ENCODE data around the gene PRR11.

PRR11 gene

DNA sequence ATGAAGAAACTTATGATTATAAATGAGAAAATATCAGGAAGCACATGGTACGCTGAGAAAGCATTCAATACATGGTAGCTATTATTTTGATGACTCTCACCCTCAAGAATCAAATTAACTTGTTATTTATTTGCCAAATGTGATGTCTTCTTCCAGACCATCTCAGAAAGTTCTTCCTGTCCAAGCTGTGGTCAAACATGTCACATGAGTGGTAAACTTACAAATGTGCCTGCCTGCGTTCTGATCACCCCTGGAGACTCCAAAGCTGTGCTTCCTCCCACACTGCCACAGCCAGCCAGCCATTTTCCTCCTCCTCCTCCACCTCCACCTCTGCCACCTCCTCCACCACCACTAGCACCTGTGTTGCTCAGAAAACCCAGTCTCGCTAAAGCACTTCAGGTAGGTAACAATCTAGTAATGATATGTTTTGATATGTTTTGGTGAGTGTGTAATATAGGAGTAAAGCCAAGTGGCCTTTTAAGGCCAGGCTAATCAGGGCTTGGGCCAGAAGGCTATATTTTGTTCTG lies 37.9 kb downstream of the PRR11 start:
- DNase-seq (ENCODE audit: low spot score): no peak
- in situ Hi-C loops (cut with MboI; ENCODE audit: low pct_unique_long_range_greater_than_20kb, low sequenced_read_pairs, unreplicated experiment): no loop called here
- TF ChIP-seq, protein P1, sequence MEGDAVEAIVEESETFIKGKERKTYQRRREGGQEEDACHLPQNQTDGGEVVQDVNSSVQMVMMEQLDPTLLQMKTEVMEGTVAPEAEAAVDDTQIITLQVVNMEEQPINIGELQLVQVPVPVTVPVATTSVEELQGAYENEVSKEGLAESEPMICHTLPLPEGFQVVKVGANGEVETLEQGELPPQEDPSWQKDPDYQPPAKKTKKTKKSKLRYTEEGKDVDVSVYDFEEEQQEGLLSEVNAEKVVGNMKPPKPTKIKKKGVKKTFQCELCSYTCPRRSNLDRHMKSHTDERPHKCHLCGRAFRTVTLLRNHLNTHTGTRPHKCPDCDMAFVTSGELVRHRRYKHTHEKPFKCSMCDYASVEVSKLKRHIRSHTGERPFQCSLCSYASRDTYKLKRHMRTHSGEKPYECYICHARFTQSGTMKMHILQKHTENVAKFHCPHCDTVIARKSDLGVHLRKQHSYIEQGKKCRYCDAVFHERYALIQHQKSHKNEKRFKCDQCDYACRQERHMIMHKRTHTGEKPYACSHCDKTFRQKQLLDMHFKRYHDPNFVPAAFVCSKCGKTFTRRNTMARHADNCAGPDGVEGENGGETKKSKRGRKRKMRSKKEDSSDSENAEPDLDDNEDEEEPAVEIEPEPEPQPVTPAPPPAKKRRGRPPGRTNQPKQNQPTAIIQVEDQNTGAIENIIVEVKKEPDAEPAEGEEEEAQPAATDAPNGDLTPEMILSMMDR (IDR thresholded peaks at IDR 0.05; ENCODE audit: extremely low read depth, insufficient read depth, missing control alignments): no peak

DNA sequence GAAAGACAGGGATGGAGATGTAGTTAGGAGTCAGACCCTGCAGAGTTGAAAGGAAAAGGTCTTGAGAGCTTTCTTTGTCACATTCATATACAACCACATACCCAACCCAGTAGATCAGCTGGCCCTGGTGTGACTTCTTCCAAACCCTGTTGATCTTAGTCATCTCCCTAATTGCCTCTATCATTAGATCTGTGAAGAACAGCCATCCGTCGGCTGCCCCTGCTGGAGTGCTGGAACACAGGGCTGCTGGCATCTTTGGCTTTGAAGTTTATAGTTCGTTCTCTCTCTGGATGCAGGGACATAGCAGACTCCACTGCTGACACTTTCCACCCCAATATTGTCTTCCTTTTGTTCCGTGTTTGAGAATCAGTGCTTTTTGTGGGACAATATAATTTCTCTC lies 43.9 kb downstream of the PRR11 start:
- in situ Hi-C loops (cut with MboI; ENCODE audit: low pct_unique_long_range_greater_than_20kb, low sequenced_read_pairs, unreplicated experiment): no loop called here
- no peak for DNase-seq (ENCODE audit: low spot score)
- TF ChIP-seq, protein P1 (IDR thresholded peaks at IDR 0.05; ENCODE audit: extremely low read depth, insufficient read depth, missing control alignments): no peak

DNA sequence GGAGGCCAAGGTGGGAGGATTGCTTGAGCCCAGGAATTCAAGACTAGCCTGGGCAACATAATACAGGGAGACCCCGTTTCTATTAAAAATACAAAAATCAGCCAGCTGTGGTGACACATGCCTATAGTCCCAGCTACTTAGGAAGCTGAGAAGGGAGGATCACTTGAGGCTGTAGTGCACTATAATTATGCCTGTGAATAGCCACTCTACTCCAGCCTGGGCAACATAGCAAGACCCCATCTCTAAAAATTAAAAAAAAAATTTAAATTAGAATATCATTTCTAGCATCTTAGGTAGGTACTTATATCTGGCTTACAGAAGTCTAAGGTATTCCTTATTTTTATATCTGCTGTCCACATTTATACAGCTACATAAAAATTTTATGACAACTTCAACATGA lies 46.8 kb downstream of the PRR11 start:
- in situ Hi-C loops (cut with MboI; ENCODE audit: low pct_unique_long_range_greater_than_20kb, low sequenced_read_pairs, unreplicated experiment): no loop called here
- TF ChIP-seq, protein P1 (IDR thresholded peaks at IDR 0.05; ENCODE audit: extremely low read depth, insufficient read depth, missing control alignments): no peak
- DNase-seq (ENCODE audit: low spot score): no peak

DNA sequence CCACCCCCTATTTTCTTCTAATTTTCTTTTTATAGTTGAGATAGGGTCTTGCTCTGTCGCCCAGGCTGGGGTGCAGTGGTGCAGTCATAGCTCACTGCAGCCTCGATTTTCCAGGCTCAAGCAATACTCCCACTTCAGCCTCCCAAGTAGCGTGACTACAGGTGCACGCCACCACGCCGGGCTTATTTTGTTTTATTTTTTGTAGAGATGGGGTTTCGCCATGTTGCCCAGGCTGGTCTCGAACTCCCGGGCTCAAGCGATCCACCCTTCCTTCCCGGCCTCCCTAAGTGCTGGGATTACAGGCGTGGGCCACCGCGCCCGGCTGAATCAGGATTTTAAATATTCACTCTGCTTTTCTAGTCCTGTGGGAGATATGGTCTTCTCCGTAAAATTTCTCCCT lies 63.8 kb downstream of the PRR11 start:
- TF ChIP-seq, protein P1 (IDR thresholded peaks at IDR 0.05; ENCODE audit: extremely low read depth, insufficient read depth, missing control alignments): no peak
- in situ Hi-C loops (cut with MboI; ENCODE audit: low pct_unique_long_range_greater_than_20kb, low sequenced_read_pairs, unreplicated experiment): no loop called here
- no peak for DNase-seq (ENCODE audit: low spot score)

DNA sequence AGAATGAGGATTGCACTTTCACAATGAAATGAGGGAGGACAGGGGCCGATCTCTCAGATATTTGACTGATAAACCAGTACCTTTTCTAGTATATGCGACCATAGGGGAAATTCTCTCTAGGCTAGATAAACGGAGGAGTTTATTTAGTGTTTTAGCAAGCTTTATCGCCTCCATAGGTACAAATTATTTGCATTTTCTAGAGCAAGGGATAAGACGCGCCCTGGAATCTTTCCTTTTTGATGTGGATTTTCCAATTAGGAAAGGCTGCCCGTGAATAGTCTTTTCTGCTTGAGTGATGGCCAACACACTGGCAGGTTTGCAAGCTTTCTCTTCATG lies 64.4 kb downstream of the PRR11 start:
- DNase-seq (ENCODE audit: low spot score): no peak
- TF ChIP-seq, protein P1 (IDR thresholded peaks at IDR 0.05; ENCODE audit: extremely low read depth, insufficient read depth, missing control alignments): no peak
- in situ Hi-C loops (cut with MboI; ENCODE audit: low pct_unique_long_range_greater_than_20kb, low sequenced_read_pairs, unreplicated experiment): no loop called here

DNA sequence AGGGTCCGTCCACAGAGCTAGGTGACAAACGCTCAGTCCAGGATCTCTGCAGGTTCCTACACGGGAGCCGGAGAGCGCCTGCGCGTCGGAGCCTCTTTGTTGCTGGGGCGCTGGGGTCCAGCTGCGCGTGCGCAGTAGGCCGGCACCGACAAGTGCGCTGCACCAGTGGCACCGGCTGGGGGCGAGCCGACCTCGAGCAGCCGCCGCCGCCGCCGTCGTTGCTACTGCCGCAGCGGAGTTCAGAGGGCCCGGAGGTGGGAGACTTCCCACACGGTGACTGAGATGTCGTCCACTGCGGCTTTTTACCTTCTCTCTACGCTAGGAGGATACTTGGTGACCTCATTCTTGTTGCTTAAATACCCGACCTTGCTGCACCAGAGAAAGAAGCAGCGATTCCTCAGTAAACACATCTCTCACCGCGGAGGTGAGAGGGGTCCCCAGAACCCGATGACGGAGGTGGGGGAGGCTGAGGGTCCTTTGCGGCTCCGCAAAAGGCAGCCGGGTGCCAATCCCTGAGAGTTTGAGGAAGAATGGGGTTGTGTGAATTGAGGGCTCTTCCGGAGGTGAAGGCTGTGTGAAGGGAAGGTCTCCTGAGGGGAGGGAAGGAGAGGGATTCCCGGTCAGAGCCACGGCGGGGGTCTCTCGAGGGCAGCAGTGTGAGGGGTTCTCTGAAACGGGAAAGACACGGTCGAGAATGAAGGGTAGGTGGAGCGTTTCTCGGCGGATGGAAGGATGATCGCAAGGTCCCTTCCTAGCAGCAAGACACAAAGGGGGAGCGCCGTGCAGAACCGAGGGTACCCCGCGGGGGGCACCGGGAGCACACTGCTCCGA lies 65.0 kb downstream of the PRR11 start, which contains the start of gene GDPD1:
Gene GDPD1 (plus strand): TSS at position 184 of the 831 bp plus-strand sequence. CDS start 99 bp downstream, at position 283.
- in situ Hi-C loops (cut with MboI; ENCODE audit: low pct_unique_long_range_greater_than_20kb, low sequenced_read_pairs, unreplicated experiment): no loop called here
- peak; percentile 94 for DNase-seq (ENCODE audit: low spot score)
- TF ChIP-seq, protein P1 (IDR thresholded peaks at IDR 0.05; ENCODE audit: extremely low read depth, insufficient read depth, missing control alignments): peak; percentile 86

Measured in GM13977 (cell line).